Measurements from ENCODE around the gene CUEDC1. TPM values are rescaled to one million over a fixed set of nuclear protein-coding genes. Genes with fewer than 3 reads are reported as not detected.

The CUEDC1 gene
- total RNA-seq, 1 donor from 2014 or later, result 38.4 TPM

DNA sequence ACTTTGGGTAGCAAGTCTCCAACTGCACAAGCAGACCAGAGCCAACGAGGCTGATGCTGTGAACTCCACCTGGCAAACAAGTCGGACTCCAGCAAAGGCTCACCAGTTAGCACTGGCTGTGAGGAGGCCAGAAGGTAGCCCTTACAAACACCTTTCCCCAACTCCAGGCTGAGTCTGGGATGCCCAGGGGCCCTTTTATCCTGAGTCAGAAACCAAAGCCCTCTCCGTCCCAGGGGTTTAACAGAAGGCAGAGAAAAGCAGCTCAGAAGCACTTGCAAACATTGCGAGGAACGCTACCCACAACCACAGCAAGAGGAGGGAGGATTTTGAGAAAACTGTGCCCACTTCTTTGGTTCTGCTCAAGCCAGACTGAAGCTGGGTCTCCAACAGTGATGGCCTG, 25.0 kb downstream of the CUEDC1 start:
- DNase-seq (ENCODE audit: extremely low spot score, unreplicated experiment), result no peak
- H3K4me3 Mint-ChIP-seq (ENCODE audit: unreplicated experiment), result no peak overlapping the region
- no peaks in the 10 kb centered on the region for H3K9me3 Mint-ChIP-seq (ENCODE audit: unreplicated experiment)
- H3K27ac Mint-ChIP-seq (ENCODE audit: unreplicated experiment), result no peak overlapping the region
- TF ChIP-seq, protein P1, sequence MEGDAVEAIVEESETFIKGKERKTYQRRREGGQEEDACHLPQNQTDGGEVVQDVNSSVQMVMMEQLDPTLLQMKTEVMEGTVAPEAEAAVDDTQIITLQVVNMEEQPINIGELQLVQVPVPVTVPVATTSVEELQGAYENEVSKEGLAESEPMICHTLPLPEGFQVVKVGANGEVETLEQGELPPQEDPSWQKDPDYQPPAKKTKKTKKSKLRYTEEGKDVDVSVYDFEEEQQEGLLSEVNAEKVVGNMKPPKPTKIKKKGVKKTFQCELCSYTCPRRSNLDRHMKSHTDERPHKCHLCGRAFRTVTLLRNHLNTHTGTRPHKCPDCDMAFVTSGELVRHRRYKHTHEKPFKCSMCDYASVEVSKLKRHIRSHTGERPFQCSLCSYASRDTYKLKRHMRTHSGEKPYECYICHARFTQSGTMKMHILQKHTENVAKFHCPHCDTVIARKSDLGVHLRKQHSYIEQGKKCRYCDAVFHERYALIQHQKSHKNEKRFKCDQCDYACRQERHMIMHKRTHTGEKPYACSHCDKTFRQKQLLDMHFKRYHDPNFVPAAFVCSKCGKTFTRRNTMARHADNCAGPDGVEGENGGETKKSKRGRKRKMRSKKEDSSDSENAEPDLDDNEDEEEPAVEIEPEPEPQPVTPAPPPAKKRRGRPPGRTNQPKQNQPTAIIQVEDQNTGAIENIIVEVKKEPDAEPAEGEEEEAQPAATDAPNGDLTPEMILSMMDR (IDR thresholded peaks at IDR 0.05), result no peak
- no peaks in the 10 kb centered on the region for H3K36me3 Mint-ChIP-seq (ENCODE audit: unreplicated experiment)
- peaks cover 44% of the 10 kb centered on the region for H3K4me1 Mint-ChIP-seq (ENCODE audit: unreplicated experiment)
- H3K27me3 Mint-ChIP-seq (ENCODE audit: unreplicated experiment), result no peaks in the 10 kb centered on the region

DNA sequence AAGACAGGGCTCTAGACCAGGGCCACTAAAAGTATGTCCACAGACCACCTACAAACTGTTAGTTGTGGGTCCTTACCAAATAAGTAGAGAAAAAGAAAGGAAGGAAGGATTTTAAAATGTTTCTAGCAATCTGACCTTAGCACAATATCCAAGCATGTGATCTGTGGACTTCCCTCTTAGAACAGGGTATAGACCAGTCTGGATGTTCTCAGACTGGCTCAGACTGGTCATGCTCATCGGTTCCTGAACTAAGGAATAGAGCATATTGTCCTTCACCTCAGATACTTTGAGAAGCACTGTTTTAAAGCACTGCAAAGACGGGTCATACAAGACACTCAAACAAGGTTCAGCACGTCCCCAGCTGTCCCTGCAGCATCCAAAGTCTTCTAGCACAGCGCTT, 25.8 kb downstream of the CUEDC1 start:
- no peaks in the 10 kb centered on the region for H3K36me3 Mint-ChIP-seq (ENCODE audit: unreplicated experiment)
- H3K4me3 Mint-ChIP-seq (ENCODE audit: unreplicated experiment), result no peak overlapping the region
- peaks cover 48% of the 10 kb centered on the region for H3K4me1 Mint-ChIP-seq (ENCODE audit: unreplicated experiment)
- no peaks in the 10 kb centered on the region for H3K9me3 Mint-ChIP-seq (ENCODE audit: unreplicated experiment)
- H3K27me3 Mint-ChIP-seq (ENCODE audit: unreplicated experiment), result no peaks in the 10 kb centered on the region
- TF ChIP-seq, protein P1 (IDR thresholded peaks at IDR 0.05), result no peak
- DNase-seq (ENCODE audit: extremely low spot score, unreplicated experiment), result no peak
- no peak overlapping the region for H3K27ac Mint-ChIP-seq (ENCODE audit: unreplicated experiment)

DNA sequence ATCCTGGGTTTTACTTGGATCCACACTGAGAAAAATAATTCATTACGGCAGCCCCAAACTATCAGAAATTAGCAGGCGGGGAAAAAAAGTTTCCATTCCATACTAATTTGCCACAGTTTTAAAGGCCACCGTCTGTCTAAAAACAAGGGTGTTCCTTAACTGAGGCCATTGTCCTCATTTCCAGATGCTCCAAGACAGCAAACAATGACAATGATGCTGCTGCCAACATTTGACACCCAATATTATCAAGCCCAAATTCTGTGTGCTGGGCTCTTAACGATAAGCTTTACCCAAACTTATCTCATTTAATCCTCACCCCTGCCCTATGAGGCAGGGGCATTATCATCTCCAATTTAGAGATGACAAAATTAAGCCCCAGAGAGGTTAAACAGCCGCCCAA, 26.3 kb downstream of the CUEDC1 start:
- Mint-ChIP-seq H3K4me1 (ENCODE audit: unreplicated experiment) (peaks cover 48% of the 10 kb centered on the region), H3K9me3 (ENCODE audit: unreplicated experiment) (no peaks in the 10 kb centered on the region), H3K27ac (ENCODE audit: unreplicated experiment) (no peak overlapping the region), H3K27me3 (ENCODE audit: unreplicated experiment) (no peaks in the 10 kb centered on the region), H3K4me3 (ENCODE audit: unreplicated experiment) (no peak overlapping the region), H3K36me3 (ENCODE audit: unreplicated experiment) (no peaks in the 10 kb centered on the region)
- TF ChIP-seq, protein P1 (IDR thresholded peaks at IDR 0.05), result no peak
- no peak for DNase-seq (ENCODE audit: extremely low spot score, unreplicated experiment)

DNA sequence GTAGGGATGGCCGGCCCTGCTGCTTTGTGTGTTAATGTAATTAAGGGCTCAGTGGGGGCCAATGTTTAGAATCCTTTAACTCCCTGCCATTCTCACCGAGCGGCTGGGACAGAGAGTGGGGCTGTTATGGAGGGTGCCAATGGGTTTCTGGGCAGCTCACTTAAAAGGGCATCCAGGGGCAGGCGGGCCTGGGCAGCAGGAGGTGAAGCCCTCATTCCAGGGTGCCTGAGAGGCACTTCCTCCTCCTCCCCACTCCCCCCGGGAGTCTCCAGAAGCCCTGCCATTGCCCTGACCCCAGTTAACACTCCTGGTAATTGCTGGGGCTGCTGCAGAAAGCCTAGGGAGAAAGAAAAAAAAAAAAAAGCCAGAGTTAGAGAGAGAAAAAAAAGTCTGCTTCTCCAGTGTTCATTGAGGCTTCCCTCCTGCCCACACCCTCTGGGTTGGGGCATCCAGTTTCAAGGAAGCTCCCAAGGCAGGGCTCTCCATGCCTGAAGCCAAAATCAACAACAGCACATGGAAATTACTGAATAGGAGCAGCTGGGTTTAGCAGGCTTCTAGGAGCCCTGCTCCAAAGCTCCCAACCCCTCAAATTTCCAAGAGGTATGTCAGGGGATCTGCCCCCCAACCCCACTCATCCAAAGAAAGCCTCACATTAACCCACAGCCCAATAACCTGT, 28.0 kb downstream of the CUEDC1 start:
- Mint-ChIP-seq H3K4me3 (ENCODE audit: unreplicated experiment) (no peak overlapping the region), H3K36me3 (ENCODE audit: unreplicated experiment) (no peaks in the 10 kb centered on the region), H3K27me3 (ENCODE audit: unreplicated experiment) (no peaks in the 10 kb centered on the region), H3K27ac (ENCODE audit: unreplicated experiment) (peak overlapping the region; percentile 56), H3K4me1 (ENCODE audit: unreplicated experiment) (peaks cover 52% of the 10 kb centered on the region), H3K9me3 (ENCODE audit: unreplicated experiment) (no peaks in the 10 kb centered on the region)
- TF ChIP-seq, protein P1 (IDR thresholded peaks at IDR 0.05), result no peak
- peak; percentile 88 for DNase-seq (ENCODE audit: extremely low spot score, unreplicated experiment)

DNA sequence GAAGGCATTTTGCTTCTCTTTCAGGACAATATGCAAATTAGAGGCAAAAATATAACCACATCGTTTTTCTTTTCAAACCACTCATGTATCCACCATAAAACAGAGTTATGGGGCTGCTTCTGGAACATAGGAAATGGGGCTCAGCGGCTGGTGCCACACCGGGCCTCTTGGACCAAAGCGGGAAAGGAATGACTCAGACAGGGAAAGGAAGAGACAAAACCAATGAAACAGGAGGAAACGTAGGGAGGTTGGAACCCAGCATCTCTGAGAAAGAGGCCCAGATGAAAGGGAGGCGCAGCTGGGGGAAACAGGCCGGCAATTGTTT, 28.5 kb downstream of the CUEDC1 start:
- no peaks in the 10 kb centered on the region for H3K27me3 Mint-ChIP-seq (ENCODE audit: unreplicated experiment)
- no peaks in the 10 kb centered on the region for H3K36me3 Mint-ChIP-seq (ENCODE audit: unreplicated experiment)
- peak overlapping the region; percentile 39 for H3K27ac Mint-ChIP-seq (ENCODE audit: unreplicated experiment)
- no peaks in the 10 kb centered on the region for H3K9me3 Mint-ChIP-seq (ENCODE audit: unreplicated experiment)
- TF ChIP-seq, protein P1 (IDR thresholded peaks at IDR 0.05), result no peak
- DNase-seq (ENCODE audit: extremely low spot score, unreplicated experiment), result no peak
- H3K4me1 Mint-ChIP-seq (ENCODE audit: unreplicated experiment), result peaks cover 54% of the 10 kb centered on the region
- H3K4me3 Mint-ChIP-seq (ENCODE audit: unreplicated experiment), result no peak overlapping the region
